Activated naive CD8-positive, alpha-beta T cell treated with anti-CD3 and anti-CD28 coated beads, Interleukin-2, amount 10 ng/mL, durations not matched to agents 7 days and 5 days (primary cell): Measurements from ENCODE around the gene GAB1. TPM values are rescaled to one million over a fixed set of nuclear protein-coding genes. Genes with fewer than 3 reads are reported as not detected.

Experiments
- ATAC-seq: fragments of 150-1000 bp; cut with Tn5 transposase; one replicate; pipeline ENCODE4 v1.10.0; 2021; ENCODE audit warnings: low read depth, moderate library complexity
- POLR2A ChIA-PET: fragments of 350-600 bp; sonication (Branson Sonifier 250); formaldehyde crosslinking; loops from one replicate; lab custom pipeline; 2021; ENCODE audit warnings: antibody characterized with exemption; lab: Charles Lee
- DNase-seq: peaks from one replicate; pipeline ENCODE4 v3.0.0; 2021
- H3K27ac Mint-ChIP-seq: one replicate; pipeline ENCODE4 v1.8.0; 2022; ENCODE audit warnings: mild to moderate bottlenecking, mixed read lengths
- H3K27me3 Mint-ChIP-seq: one replicate; pipeline ENCODE4 v1.8.0; 2022; ENCODE audit warnings: mild to moderate bottlenecking, moderate library complexity, mixed read lengths
- H3K36me3 Mint-ChIP-seq: one replicate; pipeline ENCODE4 v1.8.0; 2021; ENCODE audit warnings: mild to moderate bottlenecking, mixed read lengths
- H3K4me1 Mint-ChIP-seq: one replicate; pipeline ENCODE4 v1.8.0; 2021; ENCODE audit warnings: mixed read lengths
- H3K4me3 Mint-ChIP-seq: one replicate; pipeline ENCODE4 v1.8.0; 2022; ENCODE audit warnings: mild to moderate bottlenecking, moderate library complexity, mixed read lengths
- H3K9me3 Mint-ChIP-seq: one replicate; pipeline ENCODE4 v1.8.0; 2021; ENCODE audit warnings: mixed read lengths
- total RNA-seq, 2 experiments: library from RNA; stranded (reverse); gene quantifications; one replicate each; pipeline ENCODE4 v1.2.3, GENCODE V29; 2021

Gene GAB1
- total RNA-seq, 2 experiments from 2014 or later: 0.62 to 0.80 TPM

GRCh38 chr4:143391895-143392294, 55.2 kb downstream of the GAB1 start:
- no peak for DNase-seq
- H3K4me3 Mint-ChIP-seq: no peak overlapping the region
- H3K27ac Mint-ChIP-seq: no peak overlapping the region
- no peak for ATAC-seq
- no peaks in the 10 kb centered on the region for H3K9me3 Mint-ChIP-seq
- POLR2A ChIA-PET: no interaction called here
- H3K4me1 Mint-ChIP-seq: no peaks in the 10 kb centered on the region
- peaks cover 32% of the 10 kb centered on the region for H3K27me3 Mint-ChIP-seq
- no peaks in the 10 kb centered on the region for H3K36me3 Mint-ChIP-seq

GRCh38 chr4:143393195-143393594, 56.5 kb downstream of the GAB1 start:
- ATAC-seq (no peak), DNase-seq (no peak)
- H3K27me3 Mint-ChIP-seq: peaks cover 34% of the 10 kb centered on the region
- H3K4me3 Mint-ChIP-seq: no peak overlapping the region
- POLR2A ChIA-PET: no interaction called here
- no peaks in the 10 kb centered on the region for H3K36me3 Mint-ChIP-seq
- H3K4me1 Mint-ChIP-seq: no peaks in the 10 kb centered on the region
- no peaks in the 10 kb centered on the region for H3K9me3 Mint-ChIP-seq
- H3K27ac Mint-ChIP-seq: no peak overlapping the region

- H3K27ac Mint-ChIP-seq: no peak overlapping the region
- H3K36me3 Mint-ChIP-seq: no peaks in the 10 kb centered on the region
- ATAC-seq (no peak), DNase-seq (no peak)
- peaks cover 32% of the 10 kb centered on the region for H3K27me3 Mint-ChIP-seq
- H3K4me1 Mint-ChIP-seq: peaks cover 2% of the 10 kb centered on the region
- no peak overlapping the region for H3K4me3 Mint-ChIP-seq
- POLR2A ChIA-PET: no interaction called here
- no peaks in the 10 kb centered on the region for H3K9me3 Mint-ChIP-seq
These were observed 58.2 kb downstream of the GAB1 start for GRCh38 chr4:143394739-143395453.

- peaks cover 26% of the 10 kb centered on the region for H3K27me3 Mint-ChIP-seq
- ATAC-seq: no peak
- POLR2A ChIA-PET: no interaction called here
- no peak for DNase-seq
- no peaks in the 10 kb centered on the region for H3K9me3 Mint-ChIP-seq
- H3K4me3 Mint-ChIP-seq: no peak overlapping the region
- no peak overlapping the region for H3K27ac Mint-ChIP-seq
- peaks cover 2% of the 10 kb centered on the region for H3K4me1 Mint-ChIP-seq
- H3K36me3 Mint-ChIP-seq: no peaks in the 10 kb centered on the region
These were observed 60.0 kb downstream of the GAB1 start for GRCh38 chr4:143396695-143397094.

GRCh38 chr4:143397335-143397734, 60.7 kb downstream of the GAB1 start:
- H3K27me3 Mint-ChIP-seq: peaks cover 22% of the 10 kb centered on the region
- no peaks in the 10 kb centered on the region for H3K9me3 Mint-ChIP-seq
- H3K36me3 Mint-ChIP-seq: no peaks in the 10 kb centered on the region
- POLR2A ChIA-PET: no interaction called here
- ATAC-seq: no peak
- H3K4me1 Mint-ChIP-seq: peaks cover 2% of the 10 kb centered on the region
- DNase-seq: no peak
- H3K4me3 Mint-ChIP-seq: no peak overlapping the region
- H3K27ac Mint-ChIP-seq: no peak overlapping the region

GRCh38 chr4:143397887-143398286, 61.2 kb downstream of the GAB1 start:
- H3K36me3 Mint-ChIP-seq: no peaks in the 10 kb centered on the region
- peaks cover 2% of the 10 kb centered on the region for H3K4me1 Mint-ChIP-seq
- no peak overlapping the region for H3K4me3 Mint-ChIP-seq
- no peak overlapping the region for H3K27ac Mint-ChIP-seq
- DNase-seq (no peak), ATAC-seq (no peak)
- H3K27me3 Mint-ChIP-seq: peaks cover 20% of the 10 kb centered on the region
- H3K9me3 Mint-ChIP-seq: no peaks in the 10 kb centered on the region
- POLR2A ChIA-PET: no interaction called here

GRCh38 chr4:143399113-143399949, 62.7 kb downstream of the GAB1 start:
- Mint-ChIP-seq H3K4me1 (peaks cover 9% of the 10 kb centered on the region), H3K9me3 (no peaks in the 10 kb centered on the region), H3K36me3 (no peaks in the 10 kb centered on the region), H3K27me3 (peaks cover 14% of the 10 kb centered on the region), H3K4me3 (no peak overlapping the region), H3K27ac (no peak overlapping the region)
- no peak for ATAC-seq
- DNase-seq: no peak
- POLR2A ChIA-PET: no interaction called here

GRCh38 chr4:143400082-143400481, 63.4 kb downstream of the GAB1 start:
- H3K27me3 Mint-ChIP-seq: peaks cover 12% of the 10 kb centered on the region
- POLR2A ChIA-PET: no interaction called here
- H3K4me3 Mint-ChIP-seq: no peak overlapping the region
- H3K36me3 Mint-ChIP-seq: no peaks in the 10 kb centered on the region
- ATAC-seq: no peak
- no peaks in the 10 kb centered on the region for H3K9me3 Mint-ChIP-seq
- DNase-seq: no peak
- peaks cover 9% of the 10 kb centered on the region for H3K4me1 Mint-ChIP-seq
- no peak overlapping the region for H3K27ac Mint-ChIP-seq

- POLR2A ChIA-PET: no interaction called here
- no peak overlapping the region for H3K27ac Mint-ChIP-seq
These were observed 66.3 kb downstream of the GAB1 start for GRCh38 chr4:143402776-143403552.

GRCh38 chr4:143403553-143403820, 66.8 kb downstream of the GAB1 start:
- H3K4me3 Mint-ChIP-seq: peak overlapping the region; percentile 49
- POLR2A ChIA-PET: no interaction called here
- ATAC-seq: no peak

More at GRCh38 chr4:143402776-143403552, 66.3 kb downstream of the GAB1 start:
- Mint-ChIP-seq H3K4me3 (peak overlapping the region; percentile 49), H3K36me3 (no peaks in the 10 kb centered on the region), H3K27me3 (no peaks in the 10 kb centered on the region), H3K4me1 (peaks cover 13% of the 10 kb centered on the region), H3K9me3 (peaks cover 3% of the 10 kb centered on the region)
- DNase-seq: no peak
- ATAC-seq: no peak

GRCh38 chr4:143404555-143404954, 67.9 kb downstream of the GAB1 start:
- peaks cover 11% of the 10 kb centered on the region for H3K4me1 Mint-ChIP-seq
- POLR2A ChIA-PET: no interaction called here
- peaks cover 3% of the 10 kb centered on the region for H3K27me3 Mint-ChIP-seq
- ATAC-seq (no peak), DNase-seq (no peak)
- no peak overlapping the region for H3K27ac Mint-ChIP-seq
- peaks cover 3% of the 10 kb centered on the region for H3K9me3 Mint-ChIP-seq
- no peak overlapping the region for H3K4me3 Mint-ChIP-seq
- H3K36me3 Mint-ChIP-seq: no peaks in the 10 kb centered on the region

More at GRCh38 chr4:143403553-143403820, 66.8 kb downstream of the GAB1 start:
- no peak for DNase-seq
- Mint-ChIP-seq H3K9me3 (peaks cover 3% of the 10 kb centered on the region), H3K27me3 (no peaks in the 10 kb centered on the region), H3K27ac (no peak overlapping the region), H3K4me1 (peaks cover 13% of the 10 kb centered on the region), H3K36me3 (no peaks in the 10 kb centered on the region)

GRCh38 chr4:143405075-143405730, 68.5 kb downstream of the GAB1 start:
- no peak for DNase-seq
- H3K27ac Mint-ChIP-seq: no peak overlapping the region
- peak overlapping the region; percentile 31 for H3K4me3 Mint-ChIP-seq
- H3K4me1 Mint-ChIP-seq: peaks cover 11% of the 10 kb centered on the region
- H3K36me3 Mint-ChIP-seq: no peaks in the 10 kb centered on the region
- H3K27me3 Mint-ChIP-seq: peaks cover 7% of the 10 kb centered on the region
- H3K9me3 Mint-ChIP-seq: peaks cover 3% of the 10 kb centered on the region
- no peak for ATAC-seq
- POLR2A ChIA-PET: no interaction called here

GRCh38 chr4:143406523-143406922, 69.8 kb downstream of the GAB1 start:
- peaks cover 3% of the 10 kb centered on the region for H3K9me3 Mint-ChIP-seq
- H3K4me3 Mint-ChIP-seq: no peak overlapping the region
- peaks cover 9% of the 10 kb centered on the region for H3K27me3 Mint-ChIP-seq
- no peak for ATAC-seq
- POLR2A ChIA-PET: no interaction called here
- no peaks in the 10 kb centered on the region for H3K36me3 Mint-ChIP-seq
- no peak overlapping the region for H3K27ac Mint-ChIP-seq
- DNase-seq: no peak
- H3K4me1 Mint-ChIP-seq: peaks cover 11% of the 10 kb centered on the region
